Jurkat, Clone E6-1 (cell line): ENCODE measurements around the gene OR10J5.

ENCODE experiments used
- DNase-seq: peaks from one replicate; pipeline ENCODE4 v3.0.0-alpha.2; 2011; ENCODE audit warnings: low read depth, low spot score
- H3K4me3 ChIP-seq: 2 replicates; pipeline ENCODE4 v1.5.1; 2011; ENCODE audit warnings: mild to moderate bottlenecking, low read length, control low read depth, moderate library complexity

The OR10J5 gene

GRCh38 chr1:159492575-159493323, 43.1 kb downstream of the OR10J5 start:
- H3K4me3 ChIP-seq, result no peak overlapping the region
- no peak for DNase-seq
